Endothelial cell (in vitro differentiated cells): Measurements from ENCODE around the gene CES4A. TPM values are rescaled to one million over a fixed set of nuclear protein-coding genes. Genes with fewer than 3 reads are reported as not detected.

Source experiments
- DNase-seq: peaks from one replicate; pipeline ENCODE4 v3.0.0; 2021; ENCODE audit warnings: low spot score
- H3K27ac Mint-ChIP-seq: one replicate; pipeline ENCODE4 v1.8.0; 2021; ENCODE audit warnings: mixed read lengths, inconsistent platforms; ENCODE audit not compliant: unreplicated experiment
- H3K27me3 Mint-ChIP-seq: one replicate; pipeline ENCODE4 v1.8.0; 2021; ENCODE audit warnings: mild to moderate bottlenecking, moderate library complexity, mixed read lengths, inconsistent platforms; ENCODE audit not compliant: unreplicated experiment
- H3K36me3 Mint-ChIP-seq: one replicate; pipeline ENCODE4 v1.8.0; 2021; ENCODE audit warnings: mild to moderate bottlenecking, low read depth, mixed read lengths, inconsistent platforms; ENCODE audit not compliant: unreplicated experiment
- H3K4me1 Mint-ChIP-seq: one replicate; pipeline ENCODE4 v1.8.0; 2021; ENCODE audit warnings: mild to moderate bottlenecking, mixed read lengths, inconsistent platforms; ENCODE audit not compliant: unreplicated experiment
- H3K4me3 Mint-ChIP-seq: one replicate; pipeline ENCODE4 v1.8.0; 2021; ENCODE audit warnings: mild to moderate bottlenecking, mixed read lengths, inconsistent platforms; ENCODE audit not compliant: unreplicated experiment
- H3K9me3 Mint-ChIP-seq: one replicate; pipeline ENCODE4 v1.8.0; 2021; ENCODE audit warnings: mixed read lengths, inconsistent platforms; ENCODE audit not compliant: unreplicated experiment
- CTCF ChIP-seq: fragments of 200-600 bp; sonication (generic); IDR thresholded peaks from one replicate; pipeline ENCODE4 v1.5.0; 2021; ENCODE audit warnings: antibody characterized with exemption; ENCODE audit not compliant: unreplicated experiment
- long read RNA-seq: library from polyadenylated mRNA; unstranded; transcript quantifications from one replicate; pipeline ENCODE4 v2.0.0, GENCODE V29; 2020; ENCODE audit not compliant: unreplicated experiment
- total RNA-seq: library from RNA; stranded (reverse); fragmentation: NEBNext Ultra II Directional; extraction: Animal tissue kit (Norgen Biotek cat#: 25700); gene quantifications from one replicate; pipeline ENCODE4 v1.2.1, GENCODE V29; 2021; ENCODE audit not compliant: unreplicated experiment

Gene CES4A
- 1.1 TPM for total RNA-seq
- long read RNA-seq = 0 reads

DNA sequence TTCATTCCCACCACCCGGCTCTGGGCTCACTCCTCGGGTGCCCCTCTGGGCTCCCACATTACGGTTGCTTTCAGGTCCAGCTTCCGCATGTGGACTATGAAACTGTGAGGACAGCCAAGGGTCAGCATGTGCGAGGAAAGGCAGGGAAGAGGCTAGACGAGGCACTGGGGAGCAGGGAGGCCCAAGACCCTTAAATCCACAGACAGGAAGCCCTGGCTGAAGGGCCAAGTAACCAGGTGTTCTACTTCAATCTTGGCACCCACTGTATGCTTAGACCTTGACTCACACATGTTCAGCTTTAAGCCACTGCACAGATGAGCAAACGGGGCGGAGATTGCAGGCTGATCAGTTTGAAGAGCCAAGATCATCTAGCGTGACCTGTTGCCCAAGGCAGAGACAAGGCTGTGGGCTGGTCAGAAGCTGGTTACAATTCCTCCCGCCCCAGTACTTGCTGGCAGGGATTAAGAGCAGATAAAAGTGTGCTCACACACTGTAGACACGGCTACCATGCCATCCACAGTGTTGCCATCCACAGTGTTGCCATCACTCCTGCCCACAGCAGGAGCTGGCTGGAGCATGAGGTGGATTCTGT, at the start of gene CES4A:
Gene CES4A (plus strand): TSS at position 393 of the 592 bp plus-strand sequence. CDS start 184 bp downstream, at position 577.
- H3K4me3 Mint-ChIP-seq = no peak within 1 kb of the TSS
- H3K9me3 Mint-ChIP-seq = no peaks in the 10 kb centered on the region
- no peaks in the 10 kb centered on the region for H3K4me1 Mint-ChIP-seq
- DNase-seq = no peak
- no peak within 1 kb of the TSS for H3K27ac Mint-ChIP-seq
- peaks cover 5% of the 10 kb centered on the region for H3K27me3 Mint-ChIP-seq
- no peak for TF ChIP-seq CTCF
- H3K36me3 Mint-ChIP-seq = peaks cover 3% of the 10 kb centered on the region

GRCh38 chr16:66939366-66939765, 49.0 kb upstream of the CES4A start:
- Mint-ChIP-seq H3K27me3 (peaks cover 18% of the 10 kb centered on the region), H3K9me3 (no peaks in the 10 kb centered on the region), H3K27ac (no peak overlapping the region), H3K4me3 (no peak overlapping the region), H3K36me3 (peaks cover 27% of the 10 kb centered on the region), H3K4me1 (peaks cover 14% of the 10 kb centered on the region)
- no peak for DNase-seq
- no peak for TF ChIP-seq CTCF

GRCh38 chr16:66940236-66940635, 48.2 kb upstream of the CES4A start:
- Mint-ChIP-seq H3K36me3 (peaks cover 27% of the 10 kb centered on the region), H3K27ac (no peak overlapping the region)

GRCh38 chr16:66942981-66943380, 45.4 kb upstream of the CES4A start:
- no peak for DNase-seq
- Mint-ChIP-seq H3K4me3 (no peak overlapping the region), H3K27ac (no peak overlapping the region), H3K4me1 (peaks cover 5% of the 10 kb centered on the region), H3K9me3 (no peaks in the 10 kb centered on the region), H3K36me3 (peaks cover 19% of the 10 kb centered on the region), H3K27me3 (peaks cover 6% of the 10 kb centered on the region)
- no peak for TF ChIP-seq CTCF

More at GRCh38 chr16:66940236-66940635, 48.2 kb upstream of the CES4A start:
- Mint-ChIP-seq H3K9me3 (no peaks in the 10 kb centered on the region), H3K27me3 (peaks cover 15% of the 10 kb centered on the region), H3K4me1 (peaks cover 14% of the 10 kb centered on the region), H3K4me3 (no peak overlapping the region)
- no peak for TF ChIP-seq CTCF
- no peak for DNase-seq

GRCh38 chr16:66943426-66944053, 44.8 kb upstream of the CES4A start:
- Mint-ChIP-seq H3K36me3 (peaks cover 19% of the 10 kb centered on the region), H3K9me3 (no peaks in the 10 kb centered on the region), H3K27ac (no peak overlapping the region), H3K4me3 (no peak overlapping the region), H3K27me3 (peaks cover 6% of the 10 kb centered on the region), H3K4me1 (peaks cover 5% of the 10 kb centered on the region)
- DNase-seq = no peak
- no peak for TF ChIP-seq CTCF
